ENCODE results near the gene AICDA.
A peak's percentile ranks its signal among the peaks of the same experiment; 100 is the strongest.

AICDA gene

DNA sequence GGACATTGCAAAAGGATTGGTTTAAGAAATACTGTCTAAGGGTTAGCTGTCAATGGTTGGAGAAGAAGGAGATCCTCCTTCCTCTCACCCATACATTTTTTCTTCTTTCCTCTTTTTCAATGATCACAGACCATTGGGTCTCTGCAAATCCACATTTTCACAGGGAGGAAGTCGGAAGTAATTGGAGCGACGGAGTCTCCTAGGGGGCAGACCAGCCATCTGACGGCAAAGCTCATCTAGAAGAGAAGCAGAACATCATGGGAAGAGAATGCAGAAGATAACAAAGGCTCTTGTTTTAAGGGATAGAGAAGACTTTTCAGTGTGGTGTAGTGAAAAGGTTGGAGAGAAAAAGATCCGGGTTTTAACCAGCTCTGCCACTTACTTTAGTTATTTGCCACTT is 35.3 kb upstream of the AICDA start:
- no peaks in the 10 kb centered on the region for H3K79me2 ChIP-seq (ENCODE audit: insufficient read depth, low read length)
- no peaks in the 10 kb centered on the region for H3F3A ChIP-seq (ENCODE audit: low read depth)
- TF ChIP-seq, protein P1, sequence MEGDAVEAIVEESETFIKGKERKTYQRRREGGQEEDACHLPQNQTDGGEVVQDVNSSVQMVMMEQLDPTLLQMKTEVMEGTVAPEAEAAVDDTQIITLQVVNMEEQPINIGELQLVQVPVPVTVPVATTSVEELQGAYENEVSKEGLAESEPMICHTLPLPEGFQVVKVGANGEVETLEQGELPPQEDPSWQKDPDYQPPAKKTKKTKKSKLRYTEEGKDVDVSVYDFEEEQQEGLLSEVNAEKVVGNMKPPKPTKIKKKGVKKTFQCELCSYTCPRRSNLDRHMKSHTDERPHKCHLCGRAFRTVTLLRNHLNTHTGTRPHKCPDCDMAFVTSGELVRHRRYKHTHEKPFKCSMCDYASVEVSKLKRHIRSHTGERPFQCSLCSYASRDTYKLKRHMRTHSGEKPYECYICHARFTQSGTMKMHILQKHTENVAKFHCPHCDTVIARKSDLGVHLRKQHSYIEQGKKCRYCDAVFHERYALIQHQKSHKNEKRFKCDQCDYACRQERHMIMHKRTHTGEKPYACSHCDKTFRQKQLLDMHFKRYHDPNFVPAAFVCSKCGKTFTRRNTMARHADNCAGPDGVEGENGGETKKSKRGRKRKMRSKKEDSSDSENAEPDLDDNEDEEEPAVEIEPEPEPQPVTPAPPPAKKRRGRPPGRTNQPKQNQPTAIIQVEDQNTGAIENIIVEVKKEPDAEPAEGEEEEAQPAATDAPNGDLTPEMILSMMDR (conservative IDR thresholded peaks at IDR 0.05; ENCODE audit: low read length): no peak
- TF ChIP-seq EZH2phosphoT487 (IDR thresholded peaks at IDR 0.05; ENCODE audit: borderline replicate concordance): no peak
- no peaks in the 10 kb centered on the region for H4K20me1 ChIP-seq (ENCODE audit: insufficient read depth, low read length, poor library complexity, severe bottlenecking)
- H3K4me3 ChIP-seq (ENCODE audit: low read length, poor library complexity, severe bottlenecking): no peak overlapping the region
- H3K9me3 ChIP-seq (ENCODE audit: insufficient read depth, low read depth, low read length): no peaks in the 10 kb centered on the region
- H3K9me2 ChIP-seq (replicated peaks; ENCODE audit: low read depth, low read length): no peaks in the 10 kb centered on the region
- no peaks in the 10 kb centered on the region for H3K4me1 ChIP-seq (ENCODE audit: insufficient read depth, low read length, poor library complexity, severe bottlenecking)
- no peak overlapping the region for H3K9ac ChIP-seq (ENCODE audit: low read depth, low read length, poor library complexity, severe bottlenecking)
- H2AFZ ChIP-seq (ENCODE audit: low read length): no peak overlapping the region
- no peaks in the 10 kb centered on the region for H3K36me3 ChIP-seq (ENCODE audit: insufficient read depth, low read length)
- H3K4me2 ChIP-seq (ENCODE audit: low read depth, low read length, poor library complexity, severe bottlenecking): no peak overlapping the region
- no peaks in the 10 kb centered on the region for H3K27me3 ChIP-seq (ENCODE audit: insufficient read depth, low read length, poor library complexity, severe bottlenecking)

DNA sequence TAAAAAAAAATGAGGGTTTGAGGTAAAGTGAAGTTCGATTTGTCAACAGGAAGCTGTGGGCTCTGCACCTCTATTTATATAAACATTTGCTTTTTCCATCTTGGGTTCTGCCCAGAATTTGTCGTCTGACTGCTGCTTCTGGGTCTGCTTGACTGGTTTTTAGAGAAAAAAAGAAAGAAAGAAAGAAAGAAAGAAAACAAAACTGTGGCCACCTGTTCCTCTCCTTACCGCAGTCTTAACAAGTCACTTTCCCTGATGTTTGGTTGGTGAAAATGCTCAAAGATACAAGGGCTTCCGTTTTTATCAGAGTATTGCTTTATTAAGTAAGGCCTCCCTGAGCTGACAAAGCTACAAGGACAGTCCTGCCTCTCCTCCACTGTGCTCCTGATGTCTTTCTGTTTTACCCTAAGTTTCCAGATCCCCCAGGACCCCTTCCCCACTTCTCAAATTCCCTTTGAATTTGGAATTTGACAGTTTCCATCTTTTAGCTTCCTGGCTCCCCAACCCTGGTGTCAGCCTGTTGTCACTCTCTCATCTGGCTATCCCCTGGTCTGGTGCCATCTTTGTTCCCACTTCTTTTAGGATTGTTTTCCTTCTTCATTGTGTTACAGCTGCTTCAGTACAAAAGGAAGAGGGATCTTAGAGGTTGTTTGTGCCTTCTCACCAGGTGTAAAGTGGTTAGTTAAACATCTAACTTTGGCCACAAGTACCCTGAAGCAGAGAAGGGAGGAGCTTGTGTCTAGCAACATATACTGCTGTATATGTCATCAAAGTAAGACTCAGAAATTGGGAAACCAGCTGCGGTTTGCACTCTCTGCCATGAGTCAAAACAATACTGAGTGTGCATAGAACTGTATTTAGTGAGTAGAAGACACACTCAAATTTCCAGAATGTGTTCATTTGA is 31.9 kb upstream of the AICDA start:
- no peaks in the 10 kb centered on the region for H3K79me2 ChIP-seq (ENCODE audit: insufficient read depth, low read length)
- no peaks in the 10 kb centered on the region for H3K9me3 ChIP-seq (ENCODE audit: insufficient read depth, low read depth, low read length)
- peak overlapping the region; percentile 89 for H2AFZ ChIP-seq (ENCODE audit: low read length)
- no peak overlapping the region for H3K9ac ChIP-seq (ENCODE audit: low read depth, low read length, poor library complexity, severe bottlenecking)
- no peak overlapping the region for H3K4me3 ChIP-seq (ENCODE audit: low read length, poor library complexity, severe bottlenecking)
- no peaks in the 10 kb centered on the region for H3K9me2 ChIP-seq (replicated peaks; ENCODE audit: low read depth, low read length)
- no peaks in the 10 kb centered on the region for H4K20me1 ChIP-seq (ENCODE audit: insufficient read depth, low read length, poor library complexity, severe bottlenecking)
- H3K4me2 ChIP-seq (ENCODE audit: low read depth, low read length, poor library complexity, severe bottlenecking): no peak overlapping the region
- H3K4me1 ChIP-seq (ENCODE audit: insufficient read depth, low read length, poor library complexity, severe bottlenecking): no peaks in the 10 kb centered on the region
- no peak for TF ChIP-seq EZH2phosphoT487 (IDR thresholded peaks at IDR 0.05; ENCODE audit: borderline replicate concordance)
- TF ChIP-seq, protein P1 (conservative IDR thresholded peaks at IDR 0.05; ENCODE audit: low read length): no peak
- H3F3A ChIP-seq (ENCODE audit: low read depth): no peaks in the 10 kb centered on the region
- no peaks in the 10 kb centered on the region for H3K36me3 ChIP-seq (ENCODE audit: insufficient read depth, low read length)
- H3K27me3 ChIP-seq (ENCODE audit: insufficient read depth, low read length, poor library complexity, severe bottlenecking): no peaks in the 10 kb centered on the region

DNA sequence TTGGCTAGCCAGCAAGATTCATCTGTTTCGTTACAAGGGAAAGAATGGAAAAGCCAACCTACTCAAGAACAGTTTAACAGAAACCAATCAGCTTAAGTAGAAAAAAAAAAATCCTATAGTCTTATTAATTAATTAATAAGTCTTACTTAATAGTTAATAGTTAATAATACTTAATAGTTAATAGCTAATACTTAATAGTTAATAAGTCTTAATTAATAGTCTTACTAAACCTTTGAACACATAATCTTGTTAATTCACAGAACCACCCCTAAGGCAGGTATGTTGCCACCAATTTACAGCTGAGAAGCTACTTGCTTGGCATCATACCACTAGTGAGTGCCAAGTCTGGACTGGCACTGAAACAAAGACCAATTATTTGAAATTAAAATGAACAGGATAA is 30.1 kb upstream of the AICDA start:
- Histone ChIP-seq H3K4me1 (ENCODE audit: insufficient read depth, low read length, poor library complexity, severe bottlenecking) (no peaks in the 10 kb centered on the region), H3F3A (ENCODE audit: low read depth) (no peaks in the 10 kb centered on the region), H2AFZ (ENCODE audit: low read length) (no peak overlapping the region), H3K36me3 (ENCODE audit: insufficient read depth, low read length) (no peaks in the 10 kb centered on the region), H3K9me2 (replicated peaks; ENCODE audit: low read depth, low read length) (no peaks in the 10 kb centered on the region), H4K20me1 (ENCODE audit: insufficient read depth, low read length, poor library complexity, severe bottlenecking) (no peaks in the 10 kb centered on the region), H3K27me3 (ENCODE audit: insufficient read depth, low read length, poor library complexity, severe bottlenecking) (no peaks in the 10 kb centered on the region), H3K4me2 (ENCODE audit: low read depth, low read length, poor library complexity, severe bottlenecking) (no peak overlapping the region), H3K9ac (ENCODE audit: low read depth, low read length, poor library complexity, severe bottlenecking) (no peak overlapping the region), H3K79me2 (ENCODE audit: insufficient read depth, low read length) (no peaks in the 10 kb centered on the region), H3K4me3 (ENCODE audit: low read length, poor library complexity, severe bottlenecking) (no peak overlapping the region), H3K9me3 (ENCODE audit: insufficient read depth, low read depth, low read length) (no peaks in the 10 kb centered on the region)
- TF ChIP-seq, protein P1 (conservative IDR thresholded peaks at IDR 0.05; ENCODE audit: low read length): no peak
- TF ChIP-seq EZH2phosphoT487 (IDR thresholded peaks at IDR 0.05; ENCODE audit: borderline replicate concordance): no peak
